Activated CD4-positive, alpha-beta T cell treated with anti-CD3 and anti-CD28 coated beads for 36 hours (primary cell): ENCODE data around the gene TMEM161A. TPM values are rescaled to one million over a fixed set of nuclear protein-coding genes. Genes with fewer than 3 reads are reported as not detected.

Source experiments
- ATAC-seq: fragments of 200-7000 bp; cut with Tn5 transposase; one replicate; pipeline ENCODE4 v1.10.0; 2021; ENCODE audit warnings: mild to moderate bottlenecking, moderate library complexity
- CTCF ChIA-PET: fragments of 350-600 bp; sonication (Branson Sonifier 250); formaldehyde crosslinking; loops from one replicate; lab custom pipeline; 2021; ENCODE audit warnings: antibody characterized with exemption; lab: Charles Lee
- POLR2A ChIA-PET: fragments of 350-600 bp; sonication (Branson Sonifier 250); formaldehyde crosslinking; loops from one replicate; lab custom pipeline; 2021; ENCODE audit warnings: antibody characterized with exemption, inconsistent platforms; lab: Charles Lee
- DNase-seq: peaks from one replicate; pipeline ENCODE4 v3.0.0-alpha.2; 2020
- H3K27ac Mint-ChIP-seq: one replicate; pipeline ENCODE4 v1.8.0; 2021; ENCODE audit warnings: mixed read lengths
- H3K27me3 Mint-ChIP-seq: one replicate; pipeline ENCODE4 v1.8.0; 2021; ENCODE audit warnings: mixed read lengths
- H3K36me3 Mint-ChIP-seq: one replicate; pipeline ENCODE4 v1.8.0; 2021; ENCODE audit warnings: low read depth, mixed read lengths
- H3K4me1 Mint-ChIP-seq: one replicate; pipeline ENCODE4 v1.8.0; 2021; ENCODE audit warnings: mixed read lengths
- H3K4me3 Mint-ChIP-seq: one replicate; pipeline ENCODE4 v1.8.0; 2021; ENCODE audit warnings: mild to moderate bottlenecking, moderate library complexity, mixed read lengths
- H3K9me3 Mint-ChIP-seq: one replicate; pipeline ENCODE4 v1.8.0; 2021; ENCODE audit warnings: low read depth, mixed read lengths
- intact Hi-C, 2 experiments: fragments of 100-400 bp; cut with DNase I in 1 of 2; cut with micrococcal nuclease in 1 of 2; formaldehyde crosslinking; loops; one replicate each; pipeline versions ENCODE4 v1.14.2 to v1.15.1; 2022 to 2024; cut with DNase I, micrococcal nuclease
- total RNA-seq, 2 experiments: library from RNA; stranded (reverse); gene quantifications; one replicate each; pipeline ENCODE4 v1.2.3, GENCODE V29; 2021

TMEM161A gene
- total RNA-seq, 2 experiments from 2014 or later: 26.8 to 31.9 TPM

DNA sequence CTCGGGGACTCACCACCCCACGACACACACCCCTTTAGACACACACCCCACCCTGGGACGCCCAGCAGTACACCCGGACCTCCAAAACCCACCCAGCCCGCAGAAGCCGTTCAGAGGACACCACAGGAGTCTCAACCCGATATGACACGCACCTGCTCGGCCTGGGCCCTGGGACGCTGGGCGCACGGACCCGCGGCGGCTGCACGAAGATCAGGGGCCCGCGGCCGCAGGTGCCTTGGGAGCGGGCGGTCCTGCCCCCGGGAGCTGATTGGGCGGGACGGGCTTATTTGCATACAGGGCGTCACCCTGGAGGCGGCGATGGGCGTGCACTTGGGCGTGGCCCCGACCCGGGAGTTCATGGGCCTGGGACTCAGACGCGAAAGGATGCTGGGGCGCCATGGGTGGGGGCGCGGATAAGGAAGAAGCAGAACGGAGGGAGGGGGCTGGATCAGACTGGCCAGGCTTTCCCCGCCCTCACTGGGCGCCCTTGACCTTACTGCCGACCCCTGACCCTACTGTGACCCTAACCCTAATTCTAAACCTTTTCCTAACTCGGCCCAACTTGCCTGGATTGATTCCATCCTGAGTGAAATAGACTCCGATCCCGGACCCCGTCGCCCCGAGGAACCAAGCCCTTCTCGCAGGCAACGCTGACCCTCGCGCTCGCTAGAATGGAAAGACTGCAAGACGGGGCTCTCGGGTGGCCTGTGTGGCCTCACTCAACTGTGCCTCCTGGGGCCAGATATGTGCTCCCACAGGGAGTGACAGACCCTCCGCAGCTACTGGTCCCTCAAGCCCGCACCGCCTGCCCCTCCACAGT, 32.0 kb upstream of the TMEM161A start, which contains the start of gene MEF2B:
MEF2B (minus strand) TSS at position 211 of the 820 bp plus-strand sequence. CDS start 19,528 bp downstream, outside the sequence.
- Mint-ChIP-seq H3K27ac (no peak within 1 kb of the TSS), H3K9me3 (no peaks in the 10 kb centered on the region), H3K4me3 (no peak within 1 kb of the TSS), H3K27me3 (no peaks in the 10 kb centered on the region), H3K36me3 (no peaks in the 10 kb centered on the region), H3K4me1 (peaks cover 13% of the 10 kb centered on the region)
- POLR2A ChIA-PET: no interaction called here
- DNase-seq (peak; percentile 90), ATAC-seq (peak; percentile 93)
- intact Hi-C loops: no loop called here
- CTCF ChIA-PET: interaction anchor here (0.7 to 1.4 kb wide), 4 partner anchors 14 to 55 kb away, joined by 3 to 4 read pairs (median 3); no protein-coding TSS in a partner anchor

DNA sequence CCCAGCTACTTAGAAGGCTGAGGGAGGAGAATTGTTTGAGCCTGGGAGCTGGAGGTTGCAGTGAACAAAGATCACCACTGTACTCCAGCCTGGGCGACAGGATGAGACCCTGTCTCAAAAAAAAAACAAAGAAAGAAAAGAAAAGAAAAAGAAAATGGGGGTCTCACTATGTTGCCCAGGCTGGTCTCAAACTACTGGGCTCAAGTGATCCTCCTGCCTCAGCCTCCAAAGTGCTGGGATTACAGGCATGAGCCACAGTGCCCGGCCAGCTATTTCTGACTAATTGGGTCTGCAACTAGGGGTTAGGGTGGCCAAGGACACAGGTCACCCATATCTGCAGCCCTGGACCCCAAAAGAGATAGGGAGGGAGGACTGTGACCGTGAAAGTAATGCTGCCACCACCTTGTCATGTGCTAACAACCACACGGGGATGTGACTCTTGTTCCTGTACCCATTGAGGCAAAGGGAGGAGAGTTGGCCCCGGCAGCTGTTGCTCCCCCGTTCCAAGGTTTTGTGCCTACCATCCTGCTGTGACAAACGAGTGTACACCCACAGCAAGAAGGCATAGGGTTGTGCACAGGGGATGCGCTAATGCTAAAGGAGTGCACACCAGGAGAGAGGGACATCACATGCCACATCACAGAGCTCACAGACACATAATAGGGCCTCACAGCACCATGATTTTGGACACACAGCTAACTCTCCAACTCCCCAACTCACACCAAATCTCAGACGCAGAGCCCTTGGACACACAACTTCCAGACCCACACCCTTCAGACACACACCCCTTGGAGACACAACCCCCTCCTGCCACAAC, 31.2 kb upstream of the TMEM161A start:
- Mint-ChIP-seq H3K27me3 (no peaks in the 10 kb centered on the region), H3K27ac (no peak overlapping the region), H3K4me3 (no peak overlapping the region), H3K4me1 (peaks cover 13% of the 10 kb centered on the region), H3K9me3 (no peaks in the 10 kb centered on the region), H3K36me3 (no peaks in the 10 kb centered on the region)
- ATAC-seq (no peak), DNase-seq (no peak)
- POLR2A ChIA-PET: no interaction called here
- intact Hi-C loops: no loop called here
- CTCF ChIA-PET: interaction anchor here (0.7 to 1.5 kb wide), 5 partner anchors 13 to 56 kb away, joined by 3 to 4 read pairs (median 3); no protein-coding TSS in a partner anchor

DNA sequence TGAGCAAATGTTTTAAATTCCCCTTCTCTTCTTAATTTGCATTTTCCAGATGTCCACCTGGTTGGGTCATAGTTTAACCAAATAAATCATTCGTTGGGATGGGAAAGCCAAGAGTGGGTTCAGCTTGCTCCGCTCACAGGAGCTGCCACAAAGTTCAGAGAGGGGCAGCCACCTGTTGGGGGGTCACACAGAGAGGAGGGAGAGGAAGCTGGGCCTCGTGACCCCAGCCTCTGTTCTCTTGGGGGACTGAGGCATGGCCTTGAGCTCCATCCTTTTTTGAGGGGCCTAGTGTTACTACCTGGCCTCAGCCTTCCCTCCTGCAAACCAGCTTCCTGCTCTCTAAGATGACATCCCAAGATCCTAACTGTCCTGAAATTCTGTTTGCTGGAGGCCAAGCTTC, 29.3 kb upstream of the TMEM161A start:
- intact Hi-C loops: no loop called here
- ATAC-seq (no peak), DNase-seq (no peak)
- peaks cover 13% of the 10 kb centered on the region for H3K4me1 Mint-ChIP-seq
- POLR2A ChIA-PET: no interaction called here
- H3K27me3 Mint-ChIP-seq: no peaks in the 10 kb centered on the region
- no peak overlapping the region for H3K4me3 Mint-ChIP-seq
- CTCF ChIA-PET: interaction anchor here (0.6 kb wide), 1 partner anchor 32 kb away, joined by 3 read pairs; no protein-coding TSS in a partner anchor
- no peak overlapping the region for H3K27ac Mint-ChIP-seq
- H3K9me3 Mint-ChIP-seq: no peaks in the 10 kb centered on the region
- no peaks in the 10 kb centered on the region for H3K36me3 Mint-ChIP-seq

DNA sequence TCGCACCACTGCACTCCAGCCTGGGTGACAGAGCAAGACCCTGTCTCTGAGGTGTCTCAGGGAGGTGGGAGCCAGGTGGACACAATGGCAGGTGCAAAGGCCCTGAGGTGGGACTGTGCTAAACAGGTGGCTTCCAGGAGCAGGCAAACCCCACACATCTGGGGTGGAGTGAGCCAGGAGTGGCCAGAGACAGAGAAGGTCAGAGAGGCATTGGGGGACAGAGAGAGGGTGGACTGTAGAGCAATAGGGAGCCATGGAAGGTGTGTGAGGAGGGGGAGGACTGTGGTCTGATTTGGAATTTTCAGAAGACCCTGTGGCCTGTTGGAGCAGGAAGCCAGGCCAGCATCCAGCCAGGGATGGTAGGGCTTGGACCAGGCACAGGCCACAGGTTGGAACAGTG, 27.1 kb upstream of the TMEM161A start:
- H3K27me3 Mint-ChIP-seq: no peaks in the 10 kb centered on the region
- no peak overlapping the region for H3K27ac Mint-ChIP-seq
- DNase-seq: no peak
- no peaks in the 10 kb centered on the region for H3K36me3 Mint-ChIP-seq
- H3K9me3 Mint-ChIP-seq: no peaks in the 10 kb centered on the region
- H3K4me3 Mint-ChIP-seq: no peak overlapping the region
- ChIA-PET POLR2A (no interaction called here), CTCF (no interaction called here)
- intact Hi-C loops: no loop called here
- H3K4me1 Mint-ChIP-seq: peaks cover 8% of the 10 kb centered on the region
- no peak for ATAC-seq

DNA sequence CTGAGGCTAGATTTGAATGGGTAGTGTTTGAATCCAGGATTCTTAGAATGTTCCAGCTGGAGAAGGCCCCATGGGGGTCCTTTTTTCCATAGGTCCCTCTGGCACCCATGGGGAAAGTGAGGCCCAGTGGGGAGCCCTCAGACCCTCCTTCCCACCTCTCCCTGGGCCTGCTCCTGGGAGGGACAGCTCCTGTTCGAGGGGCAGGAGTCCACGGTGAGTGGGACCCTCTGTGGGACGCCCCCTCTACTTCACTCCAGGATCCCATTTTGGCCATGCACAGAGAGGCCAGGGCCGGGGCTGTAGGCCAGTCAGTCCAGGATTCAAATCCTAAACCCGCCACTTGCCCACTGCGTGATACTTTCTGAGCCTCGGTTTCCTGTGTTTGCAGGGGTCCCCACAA, 24.2 kb upstream of the TMEM161A start:
- POLR2A ChIA-PET: no interaction called here
- Mint-ChIP-seq H3K36me3 (no peaks in the 10 kb centered on the region), H3K4me1 (no peaks in the 10 kb centered on the region), H3K4me3 (no peak overlapping the region), H3K27me3 (no peaks in the 10 kb centered on the region), H3K9me3 (no peaks in the 10 kb centered on the region), H3K27ac (no peak overlapping the region)
- no peak for ATAC-seq
- intact Hi-C loops: no loop called here
- DNase-seq: no peak
- CTCF ChIA-PET: interaction anchor here (0.6 kb wide), 1 partner anchor 603 kb away, joined by 3 read pairs; no protein-coding TSS in a partner anchor

DNA sequence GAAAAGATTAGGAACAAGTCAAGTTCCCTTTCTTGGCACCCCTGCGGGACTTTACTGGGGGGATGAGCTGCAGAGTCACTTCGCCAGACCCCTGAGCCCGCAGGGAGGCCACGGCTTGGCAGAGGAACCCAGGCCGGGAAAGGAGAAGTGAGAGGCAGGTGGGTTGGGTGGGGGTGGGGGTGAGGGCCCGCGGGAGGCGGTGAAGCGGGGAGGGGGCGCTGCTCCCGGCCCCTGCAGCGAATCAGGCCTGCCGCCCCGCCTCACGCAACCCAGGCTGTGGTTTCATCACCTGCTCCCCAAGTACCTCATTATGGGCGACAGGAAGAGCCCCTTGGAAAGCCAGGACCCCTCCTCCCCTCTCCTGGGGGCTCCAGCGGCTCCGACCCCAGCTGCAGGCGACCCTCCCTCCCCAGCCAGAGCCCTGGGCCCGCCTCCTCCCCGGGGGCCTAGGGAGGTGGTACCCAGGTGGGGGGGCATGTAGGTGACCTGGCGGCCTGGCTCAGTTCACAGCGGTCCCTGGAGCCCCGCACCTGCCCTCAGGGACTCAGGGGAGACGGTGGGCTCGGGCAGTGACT, 22.3 kb upstream of the TMEM161A start:
- POLR2A ChIA-PET: no interaction called here
- intact Hi-C loops: no loop called here
- no peaks in the 10 kb centered on the region for H3K9me3 Mint-ChIP-seq
- CTCF ChIA-PET: interaction anchor here (1.9 kb wide), 1 partner anchor 14 kb away, joined by 7 read pairs; no protein-coding TSS in a partner anchor
- no peaks in the 10 kb centered on the region for H3K27me3 Mint-ChIP-seq
- peaks cover 12% of the 10 kb centered on the region for H3K36me3 Mint-ChIP-seq
- H3K4me1 Mint-ChIP-seq: no peaks in the 10 kb centered on the region
- H3K4me3 Mint-ChIP-seq: no peak overlapping the region
- no peak for DNase-seq
- H3K27ac Mint-ChIP-seq: no peak overlapping the region
- no peak for ATAC-seq

DNA sequence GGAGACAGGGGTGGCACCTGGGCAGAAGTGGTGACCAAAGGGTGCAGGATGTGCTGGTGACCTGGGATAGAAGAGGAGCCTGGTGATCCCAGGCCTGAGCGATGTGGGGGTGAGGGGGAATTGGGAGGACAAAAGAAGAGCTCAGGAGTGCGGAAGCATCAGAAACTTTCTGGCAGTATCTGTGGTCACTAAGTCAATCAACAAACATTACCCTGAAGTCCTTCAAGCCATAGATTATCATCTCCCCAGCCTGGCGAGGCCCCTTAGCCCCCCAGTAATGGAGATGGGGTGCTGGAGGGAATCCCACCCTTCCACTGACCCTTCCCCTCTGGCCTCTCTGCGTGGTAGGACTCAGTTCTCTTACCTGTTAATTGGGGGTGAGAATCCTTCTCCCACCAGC, 21.3 kb upstream of the TMEM161A start:
- no peaks in the 10 kb centered on the region for H3K9me3 Mint-ChIP-seq
- H3K36me3 Mint-ChIP-seq: peaks cover 12% of the 10 kb centered on the region
- ATAC-seq (no peak), DNase-seq (no peak)
- no peak overlapping the region for H3K4me3 Mint-ChIP-seq
- intact Hi-C loops: no loop called here
- ChIA-PET POLR2A (no interaction called here), CTCF (interaction anchor here (0.6 to 1.9 kb wide), 2 partner anchors 15 to 60 kb away, joined by 5 to 7 read pairs; no protein-coding TSS in a partner anchor)
- no peaks in the 10 kb centered on the region for H3K27me3 Mint-ChIP-seq
- no peaks in the 10 kb centered on the region for H3K4me1 Mint-ChIP-seq
- no peak overlapping the region for H3K27ac Mint-ChIP-seq

DNA sequence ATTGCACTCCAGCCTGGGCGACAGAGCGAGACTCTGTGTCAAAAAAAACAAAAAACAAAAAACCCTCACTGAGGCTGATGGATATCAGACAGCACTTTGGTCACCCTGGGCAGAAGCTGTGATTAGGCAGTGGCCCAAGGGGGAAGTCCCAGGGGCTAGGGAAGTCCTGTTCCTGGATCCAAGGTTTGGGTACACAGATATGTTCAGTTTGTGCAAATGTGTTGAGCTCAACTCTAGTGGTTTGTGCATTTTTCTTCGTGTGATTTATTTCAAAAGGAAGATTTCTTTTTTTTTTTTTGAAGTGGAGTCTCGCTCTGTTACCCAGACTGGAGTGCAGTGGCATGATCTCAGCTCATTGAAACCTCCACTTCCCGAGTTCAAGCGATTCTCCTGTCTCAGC, 19.5 kb upstream of the TMEM161A start:
- intact Hi-C loops: no loop called here
- ATAC-seq: no peak
- no peak overlapping the region for H3K27ac Mint-ChIP-seq
- H3K4me3 Mint-ChIP-seq: no peak overlapping the region
- no peaks in the 10 kb centered on the region for H3K9me3 Mint-ChIP-seq
- no peak for DNase-seq
- ChIA-PET CTCF (interaction anchor here (0.6 to 1.1 kb wide), 3 partner anchors 19 to 68 kb away, joined by 3 to 4 read pairs (median 3); no protein-coding TSS in a partner anchor), POLR2A (no interaction called here)
- H3K36me3 Mint-ChIP-seq: peaks cover 12% of the 10 kb centered on the region
- H3K27me3 Mint-ChIP-seq: no peaks in the 10 kb centered on the region
- H3K4me1 Mint-ChIP-seq: no peaks in the 10 kb centered on the region

DNA sequence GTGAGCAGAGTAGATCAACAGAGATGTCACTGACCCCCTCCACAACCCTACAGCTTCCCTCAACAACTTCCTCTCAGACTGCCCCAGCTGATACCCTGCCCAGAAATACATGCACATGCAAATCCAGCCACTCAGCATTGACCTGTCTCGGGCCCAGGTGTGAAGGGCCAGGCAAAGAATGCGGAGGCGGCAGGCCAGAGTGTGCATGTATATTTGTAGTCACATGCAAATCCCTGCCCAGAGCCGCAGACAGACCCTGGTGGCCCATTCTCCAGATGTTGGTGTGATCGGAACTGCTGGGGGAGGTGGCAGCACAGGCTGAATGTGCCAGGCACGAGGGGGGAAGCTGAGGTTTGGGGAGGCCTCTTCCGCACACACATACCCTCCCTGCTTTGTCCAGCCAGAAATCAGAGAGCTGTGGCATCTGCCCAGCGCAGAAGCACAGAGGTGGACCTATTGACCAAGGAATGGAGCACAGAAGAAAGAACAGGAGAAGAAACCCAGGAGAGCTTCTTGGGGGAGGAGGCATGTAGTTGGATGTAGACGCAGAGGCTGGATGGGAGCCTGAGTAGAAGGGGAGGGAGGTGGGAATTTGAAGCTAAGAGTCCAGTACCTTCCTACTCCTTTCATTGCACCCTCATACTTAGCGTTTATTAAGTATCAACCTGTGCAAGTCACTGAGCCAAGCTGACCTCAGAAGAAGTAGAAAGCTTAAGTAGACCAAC, 17.4 kb upstream of the TMEM161A start:
- Mint-ChIP-seq H3K4me3 (no peak overlapping the region), H3K9me3 (no peaks in the 10 kb centered on the region), H3K27ac (no peak overlapping the region), H3K27me3 (no peaks in the 10 kb centered on the region), H3K36me3 (peaks cover 12% of the 10 kb centered on the region), H3K4me1 (no peaks in the 10 kb centered on the region)
- DNase-seq (no peak), ATAC-seq (no peak)
- intact Hi-C loops: no loop called here
- ChIA-PET CTCF (interaction anchor here (0.8 to 1.9 kb wide), 5 partner anchors 10 to 23 kb away, joined by 3 to 9 read pairs (median 5); partner anchors contain the start of gene MEF2B), POLR2A (no interaction called here)

DNA sequence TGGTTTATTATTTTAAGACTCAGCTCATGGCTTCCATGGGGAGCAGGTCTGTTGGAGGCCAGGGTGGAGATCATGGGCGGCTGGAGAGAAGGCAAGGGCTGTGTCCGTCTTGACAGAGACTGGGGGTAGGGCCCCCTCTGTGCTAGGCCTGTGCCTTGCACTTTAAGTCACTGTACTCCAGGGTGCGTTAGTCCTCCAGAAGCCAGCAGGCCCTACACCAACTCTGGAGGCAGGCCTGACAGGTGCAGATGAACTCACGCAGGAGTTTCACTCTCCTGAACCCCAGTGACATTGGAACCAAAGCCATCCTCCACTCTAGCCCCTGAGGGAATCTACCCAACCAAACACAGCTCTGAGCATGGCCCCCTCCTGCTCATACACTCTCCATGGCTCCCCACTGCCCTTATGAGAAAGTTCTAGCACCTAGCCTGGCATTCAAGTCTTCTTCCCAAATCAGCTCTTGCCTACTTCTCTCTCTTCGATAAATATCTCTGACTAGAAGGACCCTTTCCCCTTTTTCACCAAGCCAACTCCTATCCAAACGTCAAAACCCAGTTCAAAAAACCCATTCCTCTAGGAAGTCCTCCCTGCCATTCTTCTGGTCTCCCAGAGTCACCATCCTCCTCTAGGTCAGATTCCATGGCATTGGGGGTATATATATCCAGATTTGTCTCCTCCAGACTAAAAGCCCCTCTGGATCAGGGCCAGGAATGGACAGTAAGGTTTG, 16.7 kb upstream of the TMEM161A start:
- intact Hi-C loops: no loop called here
- Mint-ChIP-seq H3K27me3 (no peaks in the 10 kb centered on the region), H3K4me3 (no peak overlapping the region), H3K9me3 (no peaks in the 10 kb centered on the region), H3K36me3 (peaks cover 12% of the 10 kb centered on the region), H3K27ac (no peak overlapping the region), H3K4me1 (no peaks in the 10 kb centered on the region)
- no peak for DNase-seq
- ChIA-PET CTCF (interaction anchor here (0.6 to 1.4 kb wide), 2 partner anchors 21 to 40 kb away, joined by 3 to 5 read pairs; no protein-coding TSS in a partner anchor), POLR2A (no interaction called here)
- no peak for ATAC-seq
